ENCODE results near the gene RIC1.
"Not testable (repeated sequence)": the region's sequence is repeated elsewhere in the genome, so short reads cannot be mapped to it uniquely, and the experiment has no call there.

The RIC1 gene

DNA sequence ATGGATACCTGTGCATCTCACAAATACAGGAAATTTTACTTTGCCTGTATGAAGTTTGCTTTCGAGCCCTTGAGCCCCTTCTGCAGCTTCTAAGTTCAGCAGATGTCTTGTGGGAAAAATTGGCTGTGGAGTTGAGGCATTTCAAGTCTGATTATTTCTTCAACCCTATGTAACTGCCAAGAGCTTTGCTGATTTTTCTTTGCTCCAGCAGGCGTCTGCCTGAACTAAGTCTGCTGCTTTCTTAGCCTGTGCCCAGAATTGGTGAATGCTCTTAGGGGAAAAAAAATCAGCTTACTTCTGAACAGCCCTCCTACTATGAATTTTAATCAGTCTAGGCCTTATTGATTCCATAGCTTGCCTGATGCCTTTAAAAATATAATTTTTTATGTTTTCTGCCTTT is 41.2 kb downstream of the RIC1 start:
- H3K4me1 ChIP-seq (ENCODE audit: control insufficient read depth, insufficient read depth, low read length) = no peaks in the 10 kb centered on the region
- H3K27ac ChIP-seq (ENCODE audit: low read length) = no peak overlapping the region
- peaks cover 0 to 3% of the 10 kb centered on the region in 2 donors for H3K36me3 ChIP-seq (ENCODE audit: control insufficient read depth in 2 of 2, insufficient read depth in 2 of 2, low read length in 2 of 2)
- H3K27me3 ChIP-seq (ENCODE audit: control insufficient read depth in 1 of 2, insufficient read depth in 2 of 2, low read length in 2 of 2) = no peaks in the 10 kb centered on the region
- H3K9me3 ChIP-seq (ENCODE audit: control insufficient read depth in 2 of 2, low read length in 2 of 2) = peaks cover 0 to 4% of the 10 kb centered on the region in 2 donors
- H3K4me3 ChIP-seq (ENCODE audit: low read length in 2 of 2) = no peak overlapping the region
- H3K9ac ChIP-seq (ENCODE audit: low read length in 2 of 2) = no peak overlapping the region

DNA sequence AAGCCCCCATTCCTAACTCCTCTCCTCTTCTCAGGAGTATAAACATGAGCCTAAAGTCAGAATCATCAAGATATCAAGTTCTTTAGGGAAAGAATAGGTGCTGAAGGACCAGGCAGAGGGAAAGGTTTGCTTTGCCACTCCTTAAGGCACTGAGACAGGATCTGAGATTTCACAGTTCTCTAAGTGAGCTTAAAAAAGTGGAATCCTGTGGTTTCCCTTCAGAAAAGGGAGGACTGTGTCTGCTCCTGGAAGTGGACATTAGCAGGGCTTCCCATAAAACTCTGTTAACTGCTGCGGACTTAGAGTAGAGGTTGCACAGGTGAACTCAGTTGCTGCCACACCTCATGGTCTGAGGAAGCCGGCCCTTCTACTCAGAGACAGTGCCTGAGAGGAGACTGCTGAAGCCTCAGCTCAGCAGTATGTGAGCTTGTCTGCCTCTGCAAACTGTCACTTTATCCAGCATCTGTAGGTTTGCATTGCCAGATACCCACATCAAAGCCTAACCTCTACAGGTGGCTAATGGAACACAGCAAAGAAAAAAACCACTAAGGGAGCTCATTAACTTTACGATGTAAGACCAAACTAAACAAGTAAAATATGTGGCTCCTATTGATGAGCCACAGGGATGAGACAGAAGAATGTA is 42.9 kb downstream of the RIC1 start:
- H3K27ac ChIP-seq (ENCODE audit: low read length) = no peak overlapping the region
- peaks cover 0 to 4% of the 10 kb centered on the region in 2 donors for H3K9me3 ChIP-seq (ENCODE audit: control insufficient read depth in 2 of 2, low read length in 2 of 2)
- no peaks in the 10 kb centered on the region for H3K4me1 ChIP-seq (ENCODE audit: control insufficient read depth, insufficient read depth, low read length)
- no peaks in the 10 kb centered on the region for H3K27me3 ChIP-seq (ENCODE audit: control insufficient read depth in 1 of 2, insufficient read depth in 2 of 2, low read length in 2 of 2)
- H3K9ac ChIP-seq (ENCODE audit: low read length in 2 of 2) = no peak overlapping the region
- no peaks in the 10 kb centered on the region for H3K36me3 ChIP-seq (ENCODE audit: control insufficient read depth in 2 of 2, insufficient read depth in 2 of 2, low read length in 2 of 2)
- no peak overlapping the region for H3K4me3 ChIP-seq (ENCODE audit: low read length in 2 of 2)

DNA sequence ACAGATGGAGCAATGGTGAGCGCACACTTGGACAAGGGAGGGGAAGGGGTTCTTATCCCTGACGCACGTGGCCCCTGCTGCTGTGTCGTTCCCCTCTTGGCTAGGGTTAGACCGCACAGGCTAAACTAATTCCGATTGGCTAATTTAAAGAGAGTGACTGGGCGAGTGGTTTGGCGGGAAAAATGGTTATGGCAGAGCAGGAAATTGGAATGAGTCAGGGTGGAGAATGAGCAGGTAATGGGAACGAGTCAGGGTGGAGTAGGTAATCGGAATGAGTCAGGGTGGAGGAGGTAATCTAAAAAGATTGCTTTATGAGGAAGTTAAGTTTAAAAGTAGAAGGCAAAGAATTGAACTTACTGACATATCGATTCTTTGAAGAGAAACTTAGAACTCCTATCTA is 46.1 kb downstream of the RIC1 start:
- H3K27me3 ChIP-seq (ENCODE audit: control insufficient read depth in 1 of 2, insufficient read depth in 2 of 2, low read length in 2 of 2); H3K9ac ChIP-seq (ENCODE audit: low read length in 2 of 2); H3K27ac ChIP-seq (ENCODE audit: low read length); H3K9me3 ChIP-seq (ENCODE audit: control insufficient read depth in 2 of 2, low read length in 2 of 2); H3K36me3 ChIP-seq (ENCODE audit: control insufficient read depth in 2 of 2, insufficient read depth in 2 of 2, low read length in 2 of 2); H3K4me1 ChIP-seq (ENCODE audit: control insufficient read depth, insufficient read depth, low read length); H3K4me3 ChIP-seq (ENCODE audit: low read length in 2 of 2): not testable (repeated sequence)

DNA sequence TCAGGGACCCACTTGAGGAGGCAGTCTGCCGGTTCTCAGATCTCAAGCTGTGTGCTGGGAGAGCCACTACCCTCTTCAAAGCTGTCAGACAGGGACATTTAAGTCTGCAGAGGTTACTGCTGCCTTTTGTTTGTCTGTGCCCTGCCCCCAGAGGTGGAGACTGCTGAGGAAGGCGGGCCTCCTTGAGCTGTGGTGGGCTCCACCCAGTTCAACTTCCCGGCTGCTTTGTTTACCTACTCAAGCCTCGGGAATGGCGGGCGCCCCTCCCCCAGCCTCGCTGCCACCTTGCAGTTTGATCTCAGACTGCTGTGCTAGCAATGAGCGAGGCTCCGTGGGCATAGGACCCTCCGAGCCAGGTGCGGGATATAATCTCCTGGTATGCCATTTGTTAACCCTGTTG is 54.7 kb downstream of the RIC1 start:
- not testable (repeated sequence) for H3K9me3 ChIP-seq (ENCODE audit: control insufficient read depth in 2 of 2, low read length in 2 of 2); H3K27me3 ChIP-seq (ENCODE audit: control insufficient read depth in 1 of 2, insufficient read depth in 2 of 2, low read length in 2 of 2); H3K4me3 ChIP-seq (ENCODE audit: low read length in 2 of 2); H3K36me3 ChIP-seq (ENCODE audit: control insufficient read depth in 2 of 2, insufficient read depth in 2 of 2, low read length in 2 of 2); H3K27ac ChIP-seq (ENCODE audit: low read length); H3K9ac ChIP-seq (ENCODE audit: low read length in 2 of 2); H3K4me1 ChIP-seq (ENCODE audit: control insufficient read depth, insufficient read depth, low read length)

DNA sequence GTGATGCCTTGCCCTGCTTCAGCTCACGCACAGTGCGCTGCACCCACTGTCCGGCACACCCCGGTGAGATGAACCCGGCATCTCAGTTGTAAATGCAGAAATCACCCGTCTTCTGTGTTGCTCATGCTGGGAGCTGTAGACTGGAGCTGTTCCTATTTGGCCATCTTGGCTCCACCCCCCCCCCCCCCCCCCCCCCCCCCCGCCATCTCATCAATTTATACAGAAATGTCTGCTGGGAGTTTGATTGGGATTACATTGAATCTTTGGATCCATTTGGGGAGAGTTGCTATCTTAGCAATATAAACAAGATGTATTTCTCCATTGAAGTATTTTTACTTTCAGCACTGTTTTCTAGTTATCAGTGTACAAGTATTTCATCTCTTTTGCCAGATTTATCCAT is 55.2 kb downstream of the RIC1 start:
- Histone ChIP-seq H3K4me3 (ENCODE audit: low read length in 2 of 2) (no peak overlapping the region), H3K9ac (ENCODE audit: low read length in 2 of 2) (no peak overlapping the region), H3K27me3 (ENCODE audit: control insufficient read depth in 1 of 2, insufficient read depth in 2 of 2, low read length in 2 of 2) (no peaks in the 10 kb centered on the region), H3K4me1 (ENCODE audit: control insufficient read depth, insufficient read depth, low read length) (no peaks in the 10 kb centered on the region), H3K36me3 (ENCODE audit: control insufficient read depth in 2 of 2, insufficient read depth in 2 of 2, low read length in 2 of 2) (no peaks in the 10 kb centered on the region), H3K27ac (ENCODE audit: low read length) (no peak overlapping the region), H3K9me3 (ENCODE audit: control insufficient read depth in 2 of 2, low read length in 2 of 2) (no peaks in the 10 kb centered on the region)

DNA sequence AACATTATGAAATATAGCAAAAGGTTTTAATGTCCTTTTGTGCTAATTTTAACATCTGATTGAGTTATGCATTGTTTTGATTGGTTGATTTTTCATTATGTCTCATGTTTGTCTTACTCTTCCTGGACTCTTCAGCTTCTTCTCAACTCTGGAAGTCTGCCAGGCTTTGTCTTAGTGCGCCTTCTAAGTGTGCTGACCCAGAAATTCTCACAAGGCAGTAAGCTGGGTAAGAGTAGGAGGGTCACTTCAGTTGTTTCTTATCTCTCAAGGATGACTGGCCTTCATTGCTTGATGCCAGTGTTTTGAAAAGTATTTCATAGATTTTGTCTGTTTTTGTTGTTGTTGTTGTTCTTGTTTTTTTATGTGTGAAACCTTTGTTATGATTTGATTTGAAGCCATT is 59.2 kb downstream of the RIC1 start:
- Histone ChIP-seq H3K4me1 (ENCODE audit: control insufficient read depth, insufficient read depth, low read length) (no peaks in the 10 kb centered on the region), H3K27ac (ENCODE audit: low read length) (no peak overlapping the region), H3K36me3 (ENCODE audit: control insufficient read depth in 2 of 2, insufficient read depth in 2 of 2, low read length in 2 of 2) (no peaks in the 10 kb centered on the region), H3K9ac (ENCODE audit: low read length in 2 of 2) (no peak overlapping the region), H3K27me3 (ENCODE audit: control insufficient read depth in 1 of 2, insufficient read depth in 2 of 2, low read length in 2 of 2) (no peaks in the 10 kb centered on the region), H3K9me3 (ENCODE audit: control insufficient read depth in 2 of 2, low read length in 2 of 2) (no peaks in the 10 kb centered on the region), H3K4me3 (ENCODE audit: low read length in 2 of 2) (no peak overlapping the region)

DNA sequence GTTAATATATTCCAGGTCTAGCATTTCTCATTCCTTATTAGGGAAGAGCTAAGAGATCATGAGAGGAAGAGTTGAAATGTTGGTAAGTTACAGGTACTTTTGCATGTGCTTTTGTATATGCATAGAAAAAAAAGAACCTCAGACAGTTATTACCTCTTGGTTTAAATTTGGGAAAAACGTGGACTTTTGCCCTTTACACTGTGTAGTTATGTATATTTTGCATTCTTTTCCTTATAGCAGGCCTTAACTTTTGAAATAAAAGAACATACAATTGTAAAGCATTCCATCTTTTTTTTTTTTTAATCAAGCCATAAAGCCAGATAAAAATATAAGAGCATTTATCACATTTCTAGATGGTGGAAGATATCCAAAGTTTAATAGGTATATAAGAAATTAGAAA is 61.4 kb downstream of the RIC1 start:
- H3K9ac ChIP-seq (ENCODE audit: low read length in 2 of 2) = no peak overlapping the region
- H3K27ac ChIP-seq (ENCODE audit: low read length) = no peak overlapping the region
- H3K9me3 ChIP-seq (ENCODE audit: control insufficient read depth in 2 of 2, low read length in 2 of 2) = no peaks in the 10 kb centered on the region
- H3K4me1 ChIP-seq (ENCODE audit: control insufficient read depth, insufficient read depth, low read length) = no peaks in the 10 kb centered on the region
- H3K36me3 ChIP-seq (ENCODE audit: control insufficient read depth in 2 of 2, insufficient read depth in 2 of 2, low read length in 2 of 2) = no peaks in the 10 kb centered on the region
- no peak overlapping the region for H3K4me3 ChIP-seq (ENCODE audit: low read length in 2 of 2)
- H3K27me3 ChIP-seq (ENCODE audit: control insufficient read depth in 1 of 2, insufficient read depth in 2 of 2, low read length in 2 of 2) = no peaks in the 10 kb centered on the region

DNA sequence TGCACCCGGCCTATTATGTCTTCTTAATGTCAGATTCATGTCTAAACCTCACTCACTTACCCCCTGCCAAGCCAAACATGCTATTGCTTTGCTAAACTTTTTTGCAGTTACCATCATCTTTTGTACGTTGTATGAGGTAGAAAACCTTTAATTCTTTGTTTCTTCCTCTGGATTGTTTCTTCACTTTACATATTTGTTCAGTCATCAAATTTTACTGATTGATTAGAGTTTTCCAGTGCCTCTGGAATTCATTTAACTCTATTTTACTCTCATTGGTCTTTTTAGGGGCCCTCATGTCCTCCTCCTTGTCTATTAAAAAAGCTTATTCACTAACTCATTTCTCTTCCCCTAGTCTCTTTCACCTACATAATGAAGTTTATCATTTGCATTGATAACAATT is 67.0 kb downstream of the RIC1 start:
- H3K36me3 ChIP-seq (ENCODE audit: control insufficient read depth in 2 of 2, insufficient read depth in 2 of 2, low read length in 2 of 2) = no peaks in the 10 kb centered on the region
- H3K4me3 ChIP-seq (ENCODE audit: low read length in 2 of 2) = no peak overlapping the region
- H3K9ac ChIP-seq (ENCODE audit: low read length in 2 of 2) = no peak overlapping the region
- H3K27me3 ChIP-seq (ENCODE audit: control insufficient read depth in 1 of 2, insufficient read depth in 2 of 2, low read length in 2 of 2) = no peaks in the 10 kb centered on the region
- H3K4me1 ChIP-seq (ENCODE audit: control insufficient read depth, insufficient read depth, low read length) = no peaks in the 10 kb centered on the region
- H3K27ac ChIP-seq (ENCODE audit: low read length) = no peak overlapping the region
- no peaks in the 10 kb centered on the region for H3K9me3 ChIP-seq (ENCODE audit: control insufficient read depth in 2 of 2, low read length in 2 of 2)

DNA sequence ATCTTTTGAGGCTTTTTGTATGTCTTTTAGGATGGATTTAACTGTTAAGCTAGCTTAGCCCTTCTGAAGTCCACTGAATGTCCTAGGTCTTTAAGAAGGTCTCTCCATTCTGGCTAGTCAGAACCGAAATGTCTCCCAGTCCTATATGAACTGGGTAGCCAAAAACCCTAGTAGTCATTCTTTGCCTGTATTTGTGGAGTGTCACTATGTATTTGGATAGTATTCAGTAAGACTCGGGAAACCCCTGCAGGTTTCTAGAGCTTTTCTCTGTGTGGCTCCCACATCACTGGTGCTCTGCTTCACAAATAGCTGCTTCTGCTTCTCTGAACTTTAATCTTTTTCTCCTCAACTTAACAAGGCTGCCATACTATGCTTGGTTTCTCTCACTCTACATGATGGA is 68.0 kb downstream of the RIC1 start:
- Histone ChIP-seq H3K4me1 (ENCODE audit: control insufficient read depth, insufficient read depth, low read length) (no peaks in the 10 kb centered on the region), H3K27ac (ENCODE audit: low read length) (no peak overlapping the region), H3K9me3 (ENCODE audit: control insufficient read depth in 2 of 2, low read length in 2 of 2) (no peaks in the 10 kb centered on the region), H3K36me3 (ENCODE audit: control insufficient read depth in 2 of 2, insufficient read depth in 2 of 2, low read length in 2 of 2) (no peaks in the 10 kb centered on the region), H3K9ac (ENCODE audit: low read length in 2 of 2) (no peak overlapping the region), H3K27me3 (ENCODE audit: control insufficient read depth in 1 of 2, insufficient read depth in 2 of 2, low read length in 2 of 2) (no peaks in the 10 kb centered on the region), H3K4me3 (ENCODE audit: low read length in 2 of 2) (no peak overlapping the region)

DNA sequence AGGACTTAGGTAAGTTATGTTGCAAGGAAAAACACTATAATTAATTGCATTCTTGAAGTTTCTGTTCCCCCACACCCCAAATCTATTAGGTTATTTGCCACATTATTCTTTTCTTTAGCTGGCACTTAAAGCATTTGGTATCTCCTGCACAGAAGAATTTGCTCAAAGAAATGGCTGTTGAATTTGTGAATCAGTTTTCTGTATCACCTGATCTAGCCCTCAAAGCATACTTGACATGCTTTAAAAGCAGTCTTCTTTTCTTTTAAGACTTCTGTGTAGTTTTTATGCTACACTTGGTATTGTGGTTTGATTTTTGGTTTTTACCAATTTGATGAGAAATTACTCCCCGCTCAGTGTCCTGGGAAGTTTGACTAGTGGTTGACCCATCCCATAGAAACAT is 69.1 kb downstream of the RIC1 start:
- H3K4me3 ChIP-seq (ENCODE audit: low read length in 2 of 2) = no peak overlapping the region
- no peak overlapping the region for H3K9ac ChIP-seq (ENCODE audit: low read length in 2 of 2)
- H3K4me1 ChIP-seq (ENCODE audit: control insufficient read depth, insufficient read depth, low read length) = no peaks in the 10 kb centered on the region
- no peaks in the 10 kb centered on the region for H3K9me3 ChIP-seq (ENCODE audit: control insufficient read depth in 2 of 2, low read length in 2 of 2)
- no peaks in the 10 kb centered on the region for H3K27me3 ChIP-seq (ENCODE audit: control insufficient read depth in 1 of 2, insufficient read depth in 2 of 2, low read length in 2 of 2)
- no peaks in the 10 kb centered on the region for H3K36me3 ChIP-seq (ENCODE audit: control insufficient read depth in 2 of 2, insufficient read depth in 2 of 2, low read length in 2 of 2)
- H3K27ac ChIP-seq (ENCODE audit: low read length) = no peak overlapping the region

DNA sequence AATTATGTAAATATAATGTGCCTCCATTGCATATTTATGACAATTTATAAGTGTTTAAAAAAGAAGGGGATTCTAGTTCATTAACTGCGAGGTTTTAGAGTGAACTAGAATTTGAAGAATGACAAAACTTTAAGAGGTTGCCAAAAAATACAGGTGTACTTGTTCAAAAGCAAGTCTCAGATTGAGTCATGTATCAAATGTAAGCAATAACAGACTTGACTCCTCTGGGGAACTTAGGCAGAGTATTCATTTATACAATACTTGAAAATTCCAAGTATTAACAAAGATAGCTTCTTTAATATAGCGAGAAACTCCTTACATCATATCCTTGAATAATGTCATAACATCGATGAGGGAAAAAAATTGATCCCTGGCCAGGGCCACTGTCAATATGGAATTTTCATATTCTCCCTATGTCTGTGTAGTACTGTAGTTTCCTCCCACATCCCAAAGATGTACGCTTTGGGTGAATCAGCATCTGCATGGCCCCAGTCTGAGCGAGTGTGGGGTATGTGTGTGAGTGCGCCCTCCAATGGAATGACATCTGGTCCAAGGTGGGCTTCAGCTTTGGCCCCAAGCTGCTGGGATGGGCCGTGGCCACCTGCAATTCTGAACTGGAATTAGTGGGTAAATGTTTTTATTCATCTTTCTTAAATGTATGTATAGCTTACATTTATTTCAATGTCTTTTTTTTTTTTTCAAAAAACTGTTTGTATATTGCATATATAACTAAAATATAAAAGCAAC is 70.1 kb downstream of the RIC1 start:
- Histone ChIP-seq H3K9ac (ENCODE audit: low read length in 2 of 2) (no peak overlapping the region), H3K36me3 (ENCODE audit: control insufficient read depth in 2 of 2, insufficient read depth in 2 of 2, low read length in 2 of 2) (no peaks in the 10 kb centered on the region), H3K4me1 (ENCODE audit: control insufficient read depth, insufficient read depth, low read length) (no peaks in the 10 kb centered on the region), H3K9me3 (ENCODE audit: control insufficient read depth in 2 of 2, low read length in 2 of 2) (no peaks in the 10 kb centered on the region), H3K27ac (ENCODE audit: low read length) (no peak overlapping the region), H3K4me3 (ENCODE audit: low read length in 2 of 2) (no peak overlapping the region), H3K27me3 (ENCODE audit: control insufficient read depth in 1 of 2, insufficient read depth in 2 of 2, low read length in 2 of 2) (no peaks in the 10 kb centered on the region)

Measured in stomach smooth muscle (tissue), 2 donors.